Hematopoietic multipotent progenitor cell treated with erythropoietin and hydrocortisone succinate and interleukin-3 and kit ligand, for 4 days (in vitro differentiated cells): ENCODE results near the gene FAT1.

ENCODE experiments used
- DNase-seq: peaks from one replicate; pipeline ENCODE4 v3.0.0-alpha.2; 2015

Gene FAT1

DNA sequence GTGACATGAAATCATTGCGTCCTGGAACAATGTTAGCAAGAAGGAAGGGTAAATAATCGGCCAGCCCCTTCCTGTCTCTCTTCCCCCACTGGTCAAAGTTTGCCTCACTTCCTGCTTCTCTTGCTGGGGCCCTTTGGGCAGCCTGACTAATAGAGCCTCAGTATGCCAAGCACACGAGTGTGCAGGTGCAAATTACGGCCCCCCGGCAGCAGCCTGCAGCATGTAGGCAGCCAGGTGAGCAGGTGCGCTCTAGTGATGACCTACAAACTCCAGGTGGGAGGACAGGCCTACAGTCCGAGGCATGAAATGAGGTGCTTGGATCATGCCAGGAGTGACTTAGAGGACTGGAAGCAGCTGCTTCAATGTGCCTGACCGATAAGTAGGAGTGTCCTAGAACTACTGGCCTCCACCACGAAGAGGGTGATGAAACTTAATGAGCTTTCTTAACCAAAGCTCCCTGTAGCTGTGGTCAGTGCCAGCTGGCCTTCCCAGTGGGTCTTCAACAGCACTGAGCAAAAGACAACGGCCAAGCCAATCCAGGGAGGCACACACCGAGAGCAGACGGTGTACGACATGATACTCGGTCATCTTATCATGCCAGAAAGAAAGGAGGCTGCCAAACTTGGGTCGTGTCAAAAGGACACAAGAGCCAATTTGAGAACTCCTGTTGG, 26.1 kb upstream of the FAT1 start:
- DNase-seq = no peak

DNA sequence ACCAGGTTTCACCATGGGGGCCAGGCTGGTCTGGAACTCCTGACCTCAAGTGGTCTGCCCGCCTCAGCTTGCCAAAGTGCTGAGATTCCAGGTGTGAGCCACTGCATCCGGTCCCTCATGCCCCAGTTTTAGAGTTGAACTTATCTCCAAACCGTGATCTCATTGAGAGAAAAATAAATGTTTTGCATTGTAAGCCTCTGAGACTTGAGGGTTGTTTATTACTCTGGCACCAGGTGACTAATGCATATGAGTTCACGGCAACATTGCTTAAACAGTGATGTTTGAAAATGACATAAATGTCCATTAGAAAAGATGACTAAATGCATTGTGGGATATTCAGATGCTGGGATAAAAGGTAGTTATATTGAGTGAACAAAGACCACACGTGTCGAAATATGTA, 22.9 kb upstream of the FAT1 start:
- no peak for DNase-seq

DNA sequence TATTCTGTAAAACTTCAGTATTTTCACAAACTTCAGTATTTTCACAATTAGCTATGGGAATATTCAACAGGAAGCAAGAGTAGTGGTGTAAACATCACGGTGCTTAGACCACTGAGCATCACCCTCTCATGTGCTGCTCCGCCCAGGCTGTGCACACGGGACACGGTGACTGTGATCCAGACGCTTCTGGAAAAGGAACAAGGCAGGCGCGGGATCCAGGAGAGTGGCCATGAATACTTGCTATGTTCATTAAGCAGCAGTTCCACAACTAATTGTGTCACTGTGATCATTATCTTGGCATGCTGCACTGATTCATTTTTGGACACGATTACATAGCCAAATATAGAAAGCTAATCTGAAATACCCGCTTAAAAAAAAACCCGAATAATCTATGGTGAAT, 19.6 kb upstream of the FAT1 start:
- no peak for DNase-seq

DNA sequence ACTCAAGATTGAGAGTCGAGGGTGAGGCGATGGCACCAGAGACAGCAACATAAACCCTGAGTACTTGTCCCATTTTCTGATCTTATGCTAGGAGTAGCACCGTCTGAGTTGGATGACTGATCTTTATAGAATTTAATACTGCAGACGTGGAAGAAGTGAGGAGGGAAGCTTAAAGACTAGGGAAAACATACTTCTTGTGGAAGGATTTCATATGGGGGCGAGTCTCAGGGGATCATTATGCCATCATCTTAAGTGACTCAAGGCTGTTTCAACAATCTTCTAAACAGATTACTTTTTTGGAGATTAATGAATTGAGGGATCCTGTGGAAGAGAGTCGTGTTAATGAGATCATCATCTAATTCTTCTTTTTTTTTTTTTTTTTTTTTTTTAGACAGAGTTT, 17.2 kb upstream of the FAT1 start:
- no peak for DNase-seq

DNA sequence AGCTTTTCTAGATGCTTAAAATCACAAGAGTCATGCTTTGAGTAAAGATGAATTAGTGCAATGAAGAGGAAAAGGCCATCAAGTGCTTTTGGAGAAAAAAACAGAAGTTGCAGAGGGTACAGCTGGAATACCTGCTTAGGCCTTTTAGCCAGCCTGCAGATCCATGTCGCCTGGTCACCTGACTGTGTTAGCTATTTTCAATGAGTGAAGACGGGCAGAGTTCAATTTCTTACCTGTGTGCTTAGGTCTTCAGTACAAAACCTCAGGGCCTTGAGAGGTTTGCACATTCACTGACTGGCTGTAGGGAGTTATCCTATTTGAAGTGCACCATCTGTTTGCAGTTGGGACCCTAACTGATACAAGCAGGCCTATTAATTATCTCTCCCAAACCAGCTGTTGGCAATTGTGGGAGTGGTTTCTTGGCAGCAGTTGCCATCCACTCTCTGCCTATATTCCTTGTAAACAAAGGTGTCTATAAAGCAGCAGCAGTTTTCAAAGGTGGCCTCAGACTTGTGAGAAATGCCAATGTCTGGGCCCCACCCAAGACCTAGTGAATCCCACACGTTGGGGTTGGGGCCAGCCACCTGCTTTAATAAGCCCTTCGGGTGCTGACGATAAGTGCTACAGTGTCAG, 16.3 kb upstream of the FAT1 start:
- no peak for DNase-seq

DNA sequence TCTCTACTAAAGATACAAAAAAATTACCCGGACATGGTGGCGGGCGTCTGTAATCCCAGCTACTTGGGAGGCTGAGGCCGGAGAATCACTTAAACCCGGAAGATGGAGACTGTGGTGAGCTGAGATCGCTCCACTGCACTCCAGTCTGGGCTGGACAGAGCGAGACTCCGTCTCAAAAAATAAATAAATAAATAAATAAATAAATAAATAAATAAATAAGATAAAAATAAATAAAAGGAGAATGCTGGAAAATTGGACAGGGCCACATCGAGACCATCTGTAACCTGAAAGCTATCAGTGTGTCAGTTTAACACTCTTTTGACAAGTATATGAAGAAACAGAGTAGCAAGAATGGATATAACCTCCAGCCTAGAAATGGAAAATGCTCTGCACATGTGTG, 15.7 kb upstream of the FAT1 start:
- DNase-seq = no peak

DNA sequence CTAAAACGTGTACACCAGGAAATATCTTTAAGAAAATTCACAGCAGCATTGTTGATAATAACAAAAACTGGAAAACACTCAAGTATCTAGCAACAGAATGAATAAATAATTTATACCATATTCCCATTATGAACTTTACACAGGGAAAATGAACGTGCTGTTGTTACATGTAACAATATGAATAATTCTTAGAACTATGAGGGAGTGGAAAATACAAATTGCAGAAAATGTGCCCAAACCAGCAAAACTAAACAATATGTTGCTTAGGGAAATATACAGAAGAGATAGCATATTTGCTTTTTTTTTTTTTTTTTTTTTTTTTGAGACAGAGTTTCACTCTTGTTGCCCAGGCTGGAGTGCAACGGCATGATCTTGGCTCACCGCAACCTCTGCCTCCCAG, 14.8 kb upstream of the FAT1 start:
- no peak for DNase-seq

DNA sequence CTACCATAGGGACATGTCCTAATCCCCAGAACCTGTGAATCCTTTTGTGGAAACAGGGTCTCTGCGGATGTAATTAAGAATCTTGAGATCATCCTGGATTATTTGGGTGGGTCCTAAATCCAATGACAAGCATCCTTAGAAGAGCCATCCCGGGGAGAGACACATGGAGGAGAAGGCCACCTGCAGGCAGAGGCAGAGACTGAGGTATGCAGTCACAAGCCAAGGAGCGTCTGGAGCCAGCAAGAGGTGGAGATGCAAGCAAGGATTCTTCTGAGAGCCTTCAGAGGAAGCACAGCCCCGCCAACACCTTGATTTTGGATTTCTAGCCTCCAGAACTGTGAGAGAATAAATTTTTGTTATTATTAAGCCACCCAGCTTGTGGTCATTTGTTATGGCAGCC, 13.8 kb upstream of the FAT1 start:
- no peak for DNase-seq

DNA sequence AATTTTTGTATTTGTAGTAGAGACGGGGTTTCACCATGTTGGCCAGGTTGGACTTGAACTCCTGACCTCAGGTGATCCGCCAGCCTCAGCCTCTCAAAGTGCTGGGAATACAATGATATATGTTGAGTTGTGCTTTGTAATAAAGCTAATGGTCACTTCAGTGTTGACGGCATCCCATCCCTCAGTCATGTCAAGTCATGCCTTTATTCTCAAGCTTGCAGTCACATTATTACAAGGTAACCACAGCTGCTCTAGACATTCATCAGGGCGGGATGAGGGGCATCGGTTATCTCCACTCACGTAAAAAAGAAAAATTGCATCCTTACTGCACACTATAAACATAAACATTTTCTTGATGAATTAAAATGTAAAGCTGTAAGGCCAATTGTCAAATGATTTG, 12.8 kb upstream of the FAT1 start:
- DNase-seq = no peak

DNA sequence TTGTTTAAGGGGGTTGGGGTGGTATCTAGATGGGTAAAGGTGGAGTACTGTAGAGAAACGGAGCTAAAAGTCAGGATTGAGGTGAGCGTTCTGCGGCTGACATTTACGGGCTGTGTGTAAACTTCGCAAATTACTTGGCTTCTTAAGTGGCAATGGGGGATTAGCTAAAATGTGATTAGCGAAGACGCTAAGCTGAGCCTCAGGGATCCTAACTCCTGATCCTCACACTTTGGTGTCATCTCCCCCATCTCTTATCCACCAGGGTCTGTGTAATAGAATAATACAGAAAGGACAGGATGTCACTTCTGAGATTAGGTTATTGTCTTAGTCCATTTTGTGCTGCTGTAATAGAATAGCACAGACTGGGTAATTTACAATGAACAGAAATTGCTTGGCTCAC, 10.6 kb upstream of the FAT1 start:
- no peak for DNase-seq

DNA sequence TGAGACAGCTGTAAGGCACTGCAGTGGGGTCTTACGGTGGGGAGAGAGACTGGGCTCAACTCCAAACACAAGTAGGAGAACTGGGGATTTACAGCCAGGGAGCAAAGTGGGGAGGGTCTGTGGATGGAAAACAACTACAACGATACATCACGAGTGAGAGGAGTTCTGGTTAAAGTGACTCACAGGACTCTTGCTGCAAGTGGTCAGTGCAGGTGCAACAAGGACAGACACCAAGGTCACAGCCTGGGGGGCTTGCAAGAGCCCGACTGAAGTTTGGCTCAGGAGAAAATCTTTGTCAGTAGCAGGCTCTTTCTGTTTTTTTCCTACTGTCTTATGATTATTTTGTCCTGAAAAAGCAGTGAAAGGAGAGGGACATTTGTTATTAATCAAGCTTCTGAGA, 10.1 kb upstream of the FAT1 start:
- no peak for DNase-seq

DNA sequence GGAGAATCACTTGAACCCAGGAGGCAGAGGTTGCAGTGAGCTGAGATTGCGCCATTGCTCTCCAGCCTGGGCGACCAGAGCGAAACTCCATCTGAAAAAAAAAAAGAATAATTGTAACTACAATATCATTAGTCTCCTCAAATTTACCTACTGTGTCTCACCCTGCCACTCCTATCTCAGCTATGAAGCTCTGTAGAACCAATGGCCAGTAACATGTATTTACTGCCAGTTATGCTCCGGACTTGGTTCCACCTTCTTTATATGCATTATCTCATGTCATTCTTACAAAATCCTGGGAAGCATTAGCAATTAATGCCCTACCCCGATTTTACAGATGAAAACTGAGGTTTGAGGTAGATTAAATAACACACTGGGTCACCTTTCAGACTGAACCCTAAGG, 7.0 kb upstream of the FAT1 start:
- DNase-seq = no peak

DNA sequence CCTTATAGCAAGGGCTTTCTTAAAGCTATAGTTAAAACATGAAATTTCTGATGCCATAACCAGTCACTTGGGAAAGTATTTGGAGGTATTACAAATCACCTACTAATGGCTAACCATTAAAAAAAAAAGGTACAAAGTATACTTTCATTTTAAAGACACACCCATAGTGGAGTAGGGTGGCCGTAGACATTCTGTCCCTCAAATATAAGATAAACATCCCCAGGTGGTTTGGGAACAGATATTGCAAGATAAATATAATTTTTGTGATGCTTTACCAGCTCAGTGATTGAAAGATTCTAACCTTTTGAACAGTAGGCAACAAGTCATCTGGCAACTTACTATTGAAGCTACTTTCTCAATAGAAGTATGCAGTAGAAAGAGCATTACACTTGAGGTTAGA, 6.2 kb upstream of the FAT1 start:
- no peak for DNase-seq

DNA sequence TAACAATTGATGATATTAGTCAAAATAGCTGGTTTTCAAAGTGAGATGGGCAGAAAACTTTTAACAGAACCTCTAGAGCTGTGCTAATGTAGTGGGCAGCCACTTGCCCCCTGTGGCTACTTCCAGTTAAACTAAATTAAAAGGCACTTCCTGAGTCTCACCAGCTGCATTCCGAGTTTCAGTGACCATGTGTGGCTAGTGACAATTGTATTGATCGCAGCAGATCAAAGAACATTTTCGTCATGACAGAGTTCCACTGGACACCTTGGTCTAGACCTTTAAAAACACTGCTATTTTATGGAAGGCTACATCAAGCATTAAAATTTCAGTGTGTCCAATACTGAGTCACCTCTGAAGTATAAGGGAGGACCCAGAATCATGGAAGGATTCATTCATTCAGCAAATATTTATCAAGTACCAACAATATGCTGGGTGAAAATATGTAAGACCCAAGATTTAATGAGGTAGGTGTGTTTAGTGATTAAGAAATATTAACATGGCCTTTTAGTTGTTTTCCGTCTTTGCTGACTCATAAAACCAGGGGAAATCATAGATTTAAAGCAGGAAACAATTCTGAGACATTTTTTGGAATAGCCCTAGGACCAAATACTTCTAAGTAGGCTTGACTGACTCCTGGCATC, 5.1 kb upstream of the FAT1 start:
- no peak for DNase-seq

DNA sequence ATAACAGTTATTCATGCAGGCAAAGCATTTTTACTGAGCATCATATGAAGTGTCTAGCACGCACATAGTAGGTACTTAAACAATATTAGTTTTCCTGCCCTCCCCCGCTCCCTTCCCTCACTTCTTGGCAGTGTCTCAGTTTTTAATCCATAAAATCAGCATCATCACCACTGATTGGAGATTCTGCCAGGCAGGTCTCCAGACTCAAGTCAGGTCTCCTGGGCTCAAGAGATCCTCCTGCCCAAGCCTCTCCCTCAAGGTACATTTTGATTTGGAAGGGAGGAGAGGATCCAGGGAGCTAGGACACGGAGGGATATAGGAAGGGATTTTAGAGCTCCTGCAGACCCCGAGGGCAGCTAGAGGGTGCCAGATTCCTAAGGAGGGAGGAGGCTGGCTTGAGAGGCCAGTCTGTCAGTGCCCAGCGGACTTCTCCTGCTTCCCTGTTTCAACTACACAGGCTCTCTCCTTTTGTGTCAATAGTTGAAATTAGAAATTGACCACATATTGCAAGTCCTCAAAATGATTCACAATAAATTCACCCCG, 4.4 kb upstream of the FAT1 start:
- no peak for DNase-seq

DNA sequence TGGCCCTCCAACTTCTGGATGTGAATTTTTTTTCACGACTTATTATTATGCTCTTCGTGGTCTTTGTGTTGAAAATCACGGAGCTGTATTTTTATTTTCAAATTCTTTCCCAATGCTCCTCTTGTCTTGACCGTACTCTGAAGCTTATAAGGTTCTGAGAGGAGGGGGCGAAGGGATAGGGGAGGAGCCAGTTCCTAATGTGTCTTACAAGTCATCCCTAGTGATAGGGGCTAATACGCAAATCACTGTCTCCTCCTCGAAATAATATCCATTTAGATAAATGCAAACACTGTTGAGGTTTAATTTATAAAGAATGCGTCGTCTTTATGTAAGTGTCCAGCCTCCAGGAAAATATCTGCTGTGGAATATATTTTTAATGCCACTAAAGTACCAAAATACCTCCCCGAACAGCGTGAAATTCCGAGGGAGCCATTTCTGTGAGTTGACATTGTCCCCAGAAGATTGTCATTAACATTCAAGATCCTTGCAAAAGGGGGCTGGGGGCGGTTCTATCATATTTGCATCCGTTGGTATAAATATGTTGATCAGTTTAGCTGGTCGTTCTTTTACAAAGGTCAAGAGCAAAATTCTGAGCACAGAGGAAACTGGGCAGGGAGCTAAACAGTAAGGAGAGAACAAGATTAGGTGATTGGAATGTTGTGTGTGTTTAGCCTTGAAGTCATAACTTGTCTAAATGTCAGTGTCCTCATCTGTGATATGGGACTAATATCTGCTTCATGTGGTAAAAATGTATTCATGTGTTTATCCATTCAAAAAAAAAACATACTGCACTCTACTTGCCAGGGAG, 3.7 kb upstream of the FAT1 start:
- DNase-seq = no peak

DNA sequence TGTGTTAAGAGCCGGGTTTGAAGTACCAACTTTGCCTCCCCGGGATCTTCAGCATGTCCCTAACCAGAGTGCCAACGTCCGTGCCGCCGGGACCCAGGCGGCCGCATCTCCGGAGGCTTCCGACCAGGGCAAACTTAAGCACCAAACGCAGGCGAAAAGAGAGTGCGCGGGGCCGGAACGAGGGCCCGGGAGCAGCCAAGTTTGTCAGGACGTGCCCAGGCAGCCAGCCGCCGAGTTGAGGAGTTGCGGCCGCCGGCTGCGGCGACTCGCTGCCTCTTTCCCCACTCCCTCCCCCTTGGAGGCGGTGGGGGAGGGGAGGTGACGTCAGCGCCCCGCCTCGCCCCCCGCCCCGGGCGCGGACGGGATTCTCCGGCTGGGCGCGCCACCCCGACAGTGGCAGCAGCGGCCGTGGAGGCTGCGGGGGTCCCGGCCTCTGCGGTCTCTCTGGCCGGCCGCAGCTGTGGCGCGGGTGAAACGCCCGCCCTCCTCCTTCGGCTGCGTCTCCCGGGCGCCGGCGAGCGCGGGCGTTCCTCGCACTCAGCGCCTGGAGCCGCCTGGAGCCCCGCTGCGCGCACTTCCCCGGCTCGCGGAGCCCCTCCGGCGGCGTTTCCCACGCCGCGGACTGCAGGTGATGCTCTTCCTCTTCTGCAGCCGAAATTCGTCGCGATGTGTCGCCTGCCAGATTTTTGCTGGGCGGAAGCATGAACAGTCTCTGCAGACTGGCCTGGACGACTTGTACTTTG, 2.9 kb upstream of the FAT1 start:
- DNase-seq = peak; percentile 25

DNA sequence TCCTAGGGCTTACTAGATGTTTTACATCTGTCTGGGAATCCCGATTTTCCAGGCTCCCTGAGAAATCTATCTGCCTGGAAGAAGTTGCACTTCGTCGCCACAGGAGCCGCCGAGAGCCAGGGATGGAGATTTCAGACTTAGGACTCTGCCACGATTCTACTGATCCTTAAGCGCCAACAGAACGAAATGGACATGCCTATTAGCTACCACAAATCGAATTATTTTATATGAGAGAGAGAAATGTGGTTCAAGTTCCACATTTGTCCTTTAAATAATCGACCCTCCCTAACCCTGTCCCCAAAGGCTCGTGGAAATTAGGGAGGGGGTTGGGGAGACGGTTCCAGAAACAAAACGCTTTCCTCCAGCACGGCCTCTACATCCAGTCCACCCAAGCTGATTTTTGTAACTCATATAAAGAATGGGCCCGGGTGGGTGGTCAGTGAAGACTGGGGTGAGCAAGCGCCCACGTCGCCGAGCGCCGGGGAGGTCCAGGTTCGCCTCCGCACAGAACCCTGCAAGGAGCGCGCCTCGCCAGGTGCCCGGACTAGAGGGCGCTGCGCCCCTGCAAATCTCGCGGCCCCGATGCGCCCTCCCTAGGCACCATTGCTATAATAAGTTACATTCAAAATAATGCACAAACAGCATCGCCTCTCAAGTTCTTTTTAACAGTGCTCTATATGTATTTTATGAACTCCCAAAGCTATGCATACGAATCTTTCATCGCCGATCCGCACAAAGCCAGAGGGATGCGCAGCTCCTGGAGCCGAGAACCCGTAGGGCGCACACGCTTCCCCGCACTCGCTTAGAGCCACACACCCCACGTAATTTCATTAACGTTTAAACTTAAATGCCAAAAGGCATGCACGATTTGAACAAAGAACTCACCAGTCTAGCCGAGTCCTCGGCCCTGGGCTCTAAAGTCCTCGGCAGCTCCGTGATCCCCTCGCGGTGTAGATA, 2.1 kb upstream of the FAT1 start:
- DNase-seq = peak; percentile 57

DNA sequence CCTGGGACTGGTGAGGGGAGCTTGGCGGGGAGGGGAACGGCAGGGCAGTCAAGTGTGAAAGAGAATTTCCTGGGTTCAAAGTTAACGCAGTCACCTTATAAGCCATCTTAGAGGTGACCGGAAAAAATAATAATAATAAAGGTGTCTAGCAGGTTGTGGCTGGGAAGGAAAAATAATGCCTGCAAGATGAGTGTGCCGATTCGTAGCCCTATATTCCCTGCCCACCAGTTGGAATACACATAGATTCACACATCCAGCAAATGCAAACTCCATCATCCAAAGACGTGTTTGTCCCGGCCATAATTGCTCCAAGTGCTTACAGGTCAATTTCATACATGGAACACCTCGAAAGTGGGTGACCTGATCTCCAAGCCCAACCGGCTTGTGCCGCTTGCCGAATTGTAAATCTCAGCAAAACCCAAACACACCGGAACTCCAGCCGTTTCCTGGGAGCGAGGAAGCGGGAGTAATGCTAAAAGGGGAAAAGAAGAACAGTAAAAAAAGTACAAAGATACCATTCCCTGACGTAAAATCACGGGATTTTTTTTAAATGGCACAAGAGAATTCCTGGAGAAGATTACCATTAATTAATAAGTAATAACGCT, 1.3 kb upstream of the FAT1 start:
- no peak for DNase-seq

DNA sequence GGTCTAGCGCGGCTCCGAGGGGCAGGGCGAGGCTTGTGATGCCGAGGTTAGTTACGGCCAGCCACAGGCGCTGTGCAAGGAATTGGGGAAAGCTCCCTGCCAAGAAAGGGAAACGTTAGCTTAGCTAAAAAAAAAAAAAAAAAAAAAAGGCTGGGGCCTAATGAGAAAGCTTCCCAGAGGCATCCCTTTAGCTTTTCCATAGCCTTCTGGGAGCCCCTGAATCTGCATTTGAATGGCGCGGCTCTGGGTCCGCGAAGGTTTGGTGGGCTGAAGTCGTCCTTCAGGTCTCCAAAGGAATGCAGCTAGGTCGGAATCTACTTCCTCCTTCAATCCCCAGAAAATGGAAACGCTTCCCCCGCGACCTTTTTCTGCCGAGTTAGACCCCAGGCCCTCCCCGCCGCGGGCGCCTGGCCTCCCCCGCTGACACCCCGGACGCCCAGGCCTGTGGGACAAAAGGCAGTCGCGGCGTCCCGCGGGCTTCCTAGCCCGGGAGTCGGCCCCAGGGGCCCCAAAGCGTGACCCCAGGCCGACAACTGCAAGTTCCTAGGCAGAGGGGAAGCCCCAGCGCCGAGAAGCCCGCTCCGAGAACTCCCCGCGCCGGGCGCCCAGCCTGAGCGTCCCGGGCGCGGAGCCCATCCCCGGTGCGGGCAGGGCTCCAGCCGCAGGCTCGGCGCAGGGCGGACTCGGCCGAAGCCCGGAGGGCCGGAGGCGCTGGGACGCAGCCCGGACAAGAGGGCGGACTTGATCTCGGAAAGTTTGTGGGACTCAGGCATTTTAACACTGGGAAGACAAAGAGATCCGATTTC, 605 bp upstream of the FAT1 start:
- peak; percentile 22 for DNase-seq
